CD14-positive monocyte (primary cell): ENCODE measurements around the gene SRSF4. TPM values are rescaled to one million over a fixed set of nuclear protein-coding genes. Genes with fewer than 3 reads are reported as not detected.
A peak's percentile ranks its signal among the peaks of the same experiment; 100 is the strongest.

Source experiments
- DNase-seq, 3 donors: peaks; one replicate each; pipeline ENCODE4 v3.0.0-alpha.2; 2011 to 2022
- H2AFZ ChIP-seq: 2 replicates; pipeline ENCODE4 v1.6.0; 2012; ENCODE audit warnings: mild to moderate bottlenecking, low read depth, low read length, inconsistent platforms; ENCODE audit not compliant: insufficient read depth, poor library complexity, severe bottlenecking
- H3K27ac ChIP-seq, 2 donors: 1 replicate in 1 of 2; 2 replicates in 1 of 2; pipeline ENCODE4 v1.5.1; 2012 to 2013; ENCODE audit warnings: low read length in 2 of 2, control low read depth in 1 of 2, inconsistent platforms in 1 of 2, low read depth in 1 of 2, mild to moderate bottlenecking in 1 of 2
- H3K27me3 ChIP-seq, 2 donors: one replicate each; pipeline versions ENCODE4 v1.6.0 to v1.6.1; 2011 to 2013; ENCODE audit warnings: low read length in 2 of 2; ENCODE audit not compliant: control insufficient read depth in 2 of 2, insufficient read depth in 2 of 2
- H3K36me3 ChIP-seq, 2 donors: replicated peaks in 1 of 2; 1 replicate in 1 of 2; 2 replicates in 1 of 2; pipeline versions ENCODE4 v1.5.1 to v1.6.1; 2012 to 2013; ENCODE audit warnings: low read length in 2 of 2, control low read depth in 1 of 2, inconsistent platforms in 1 of 2, mild to moderate bottlenecking in 1 of 2; ENCODE audit not compliant: insufficient read depth in 2 of 2, control insufficient read depth in 1 of 2
- H3K4me1 ChIP-seq, 2 donors: 1 replicate in 1 of 2; 2 replicates in 1 of 2; pipeline versions ENCODE4 v1.5.1 to v1.6.1; 2012 to 2013; ENCODE audit warnings: low read length in 2 of 2, control low read depth in 1 of 2, inconsistent platforms in 1 of 2, mild to moderate bottlenecking in 1 of 2, moderate library complexity in 1 of 2; ENCODE audit not compliant: insufficient read depth in 2 of 2, control insufficient read depth in 1 of 2
- H3K4me2 ChIP-seq: replicated peaks from 2 replicates; pipeline ENCODE3; 2012; ENCODE audit warnings: low read length, moderate library complexity, mild to moderate bottlenecking; ENCODE audit not compliant: poor library complexity, severe bottlenecking; ENCODE audit errors: extremely low read depth
- H3K4me3 ChIP-seq, 3 experiments: fragments of 200-600 bp in 1 of 3; sonication (generic) in 1 of 3; replicated peaks in 1 of 3; 1 replicate in 2 of 3; 2 replicates in 1 of 3; pipeline ENCODE4 v1.5.1; 2011 to 2013; ENCODE audit warnings: low read length in 3 of 3, mild to moderate bottlenecking in 3 of 3, control low read depth in 2 of 3, low read depth in 2 of 3, inconsistent platforms in 1 of 3, moderate library complexity in 1 of 3
- H3K79me2 ChIP-seq: 2 replicates; pipeline ENCODE4 v1.6.0; 2012; ENCODE audit warnings: mild to moderate bottlenecking, control low read depth, inconsistent platforms, low read length, moderate library complexity; ENCODE audit not compliant: insufficient read depth
- H3K9ac ChIP-seq: 2 replicates; pipeline ENCODE4 v1.6.0; 2017; ENCODE audit warnings: low read length, mild to moderate bottlenecking; ENCODE audit not compliant: insufficient read depth, poor library complexity, severe bottlenecking
- H3K9me3 ChIP-seq, 2 donors: replicated peaks in 1 of 2; 1 replicate in 1 of 2; 2 replicates in 1 of 2; pipeline versions ENCODE4 v1.5.1 to v1.6.1; 2012 to 2013; ENCODE audit warnings: low read length in 2 of 2, control low read depth in 1 of 2; ENCODE audit not compliant: control insufficient read depth in 1 of 2, insufficient read depth in 1 of 2
- H4K20me1 ChIP-seq: 2 replicates; pipeline ENCODE4 v1.6.0; 2012; ENCODE audit warnings: mild to moderate bottlenecking, low read length, control low read depth, moderate library complexity; ENCODE audit not compliant: insufficient read depth
- H3K27ac Mint-ChIP-seq, 7 donors: one replicate each; pipeline ENCODE4 v1.8.0; 2020; ENCODE audit warnings: mild to moderate bottlenecking in 7 of 7, mixed read lengths in 7 of 7, moderate library complexity in 6 of 7, inconsistent platforms in 2 of 7
- H3K27me3 Mint-ChIP-seq, 3 donors: one replicate each; pipeline ENCODE4 v1.8.0; 2021 to 2022; ENCODE audit warnings: low read depth in 3 of 3, mild to moderate bottlenecking in 3 of 3, mixed read lengths in 3 of 3, moderate library complexity in 3 of 3, inconsistent platforms in 1 of 3
- H3K36me3 Mint-ChIP-seq, 2 donors: one replicate each; pipeline ENCODE4 v1.8.0; 2020; ENCODE audit warnings: mixed read lengths in 2 of 2, inconsistent platforms in 1 of 2, mild to moderate bottlenecking in 1 of 2
- H3K4me1 Mint-ChIP-seq: one replicate; pipeline ENCODE4 v1.8.0; 2020; ENCODE audit warnings: mild to moderate bottlenecking, mixed read lengths
- H3K4me3 Mint-ChIP-seq, 2 donors: one replicate each; pipeline ENCODE4 v1.8.0; 2020; ENCODE audit warnings: mild to moderate bottlenecking in 2 of 2, mixed read lengths in 2 of 2, moderate library complexity in 1 of 2
- H3K9me3 Mint-ChIP-seq, 7 donors: one replicate each; pipeline ENCODE4 v1.8.0; 2020 to 2022; ENCODE audit warnings: mixed read lengths in 7 of 7, mild to moderate bottlenecking in 6 of 7, moderate library complexity in 6 of 7, inconsistent platforms in 2 of 7
- WGBS: methylation state at CpG from one replicate; pipeline ENCODE4 v1.1.5; 2013; ENCODE audit warnings: missing lambda C conversion rate; ENCODE audit not compliant: insufficient coverage; 5-methylcytosine and 5-hydroxymethylcytosine counted together
- intact Hi-C, 2 donors: fragments of 100-400 bp; cut with micrococcal nuclease; formaldehyde crosslinking; loops; one replicate each; pipeline versions ENCODE4 v1.15.0 to v1.15.1; 2023
- polyA plus RNA-seq, 3 donors: library from polyadenylated mRNA; depleted of rRNA in 1 of 3; unstranded in 2 of 3; stranded (reverse) in 1 of 3; fragments of 300-500 nt in 2 of 3; fragments of >200 nt in 1 of 3; fragmentation: Illumina TruSeq in 2 of 3; gene quantifications; 1 replicate in 2 of 3; 2 replicates in 1 of 3; pipeline ENCODE4 v1.2.3, GENCODE V29; 2012 to 2021
- TF ChIP-seq, protein P1 (sequence below): fragments of 200-600 bp; IDR thresholded peaks from one replicate; pipeline ENCODE4 v1.8.0; 2022; ENCODE audit warnings: antibody characterized with exemption, mild to moderate bottlenecking

The SRSF4 gene
- polyA plus RNA-seq, 3 donors, result 38.4 to 66.8 (median 55.5) TPM

DNA sequence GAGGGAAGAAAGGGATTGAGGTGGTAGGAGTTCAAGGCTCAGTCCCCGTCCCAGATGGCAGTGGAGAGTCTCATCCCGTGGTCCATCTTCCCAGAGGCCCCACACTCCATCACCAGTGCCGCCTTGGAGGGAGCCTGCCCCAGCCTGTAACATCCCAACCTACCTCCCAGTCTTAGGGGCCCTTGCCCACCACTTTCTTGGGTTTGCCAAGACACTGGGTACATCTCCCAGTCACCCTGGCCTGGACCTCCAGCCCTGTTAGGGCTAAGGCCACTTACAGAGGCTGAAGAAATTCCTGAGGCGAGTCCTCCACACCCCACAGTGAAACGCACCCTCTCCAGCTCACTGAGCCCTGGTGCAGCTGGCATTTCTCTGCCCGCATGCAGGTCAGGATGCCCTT, 61.3 kb downstream of the SRSF4 start:
- no peak for DNase-seq
- TF ChIP-seq, protein P1, sequence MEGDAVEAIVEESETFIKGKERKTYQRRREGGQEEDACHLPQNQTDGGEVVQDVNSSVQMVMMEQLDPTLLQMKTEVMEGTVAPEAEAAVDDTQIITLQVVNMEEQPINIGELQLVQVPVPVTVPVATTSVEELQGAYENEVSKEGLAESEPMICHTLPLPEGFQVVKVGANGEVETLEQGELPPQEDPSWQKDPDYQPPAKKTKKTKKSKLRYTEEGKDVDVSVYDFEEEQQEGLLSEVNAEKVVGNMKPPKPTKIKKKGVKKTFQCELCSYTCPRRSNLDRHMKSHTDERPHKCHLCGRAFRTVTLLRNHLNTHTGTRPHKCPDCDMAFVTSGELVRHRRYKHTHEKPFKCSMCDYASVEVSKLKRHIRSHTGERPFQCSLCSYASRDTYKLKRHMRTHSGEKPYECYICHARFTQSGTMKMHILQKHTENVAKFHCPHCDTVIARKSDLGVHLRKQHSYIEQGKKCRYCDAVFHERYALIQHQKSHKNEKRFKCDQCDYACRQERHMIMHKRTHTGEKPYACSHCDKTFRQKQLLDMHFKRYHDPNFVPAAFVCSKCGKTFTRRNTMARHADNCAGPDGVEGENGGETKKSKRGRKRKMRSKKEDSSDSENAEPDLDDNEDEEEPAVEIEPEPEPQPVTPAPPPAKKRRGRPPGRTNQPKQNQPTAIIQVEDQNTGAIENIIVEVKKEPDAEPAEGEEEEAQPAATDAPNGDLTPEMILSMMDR, result no peak
- intact Hi-C loops, result no loop called here
- H3K4me2 ChIP-seq, result no peak overlapping the region
- WGBS, result 91% methylated on average over 4 of the region's 6 CpGs
- no peak overlapping the region for H2AFZ ChIP-seq
- H3K27ac ChIP-seq, result no peak overlapping the region
- Mint-ChIP-seq H3K9me3 (peaks cover 0 to 13% (median 3%) of the 10 kb centered on the region in 7 donors), H3K36me3 (peaks cover 49 to 51% of the 10 kb centered on the region in 2 donors), H3K4me1 (peaks cover 10% of the 10 kb centered on the region), H3K27me3 (peaks cover 32 to 53% (median 41%) of the 10 kb centered on the region in 3 donors), H3K27ac (no peak overlapping the region), H3K4me3 (peak overlapping the region in 1 of 2 donors; percentile 78)
- peaks cover 20 to 35% of the 10 kb centered on the region in 2 donors for H3K4me1 ChIP-seq
- peaks cover 25 to 38% of the 10 kb centered on the region in 2 donors for H3K36me3 ChIP-seq
- no peak overlapping the region for H3K9ac ChIP-seq
- H3K4me3 ChIP-seq, result no peak overlapping the region
- H3K79me2 ChIP-seq, result no peaks in the 10 kb centered on the region
- H3K27me3 ChIP-seq, result peaks cover 24 to 42% of the 10 kb centered on the region in 2 donors
- peaks cover 6% of the 10 kb centered on the region for H4K20me1 ChIP-seq
- H3K9me3 ChIP-seq, result peaks cover 0 to 12% of the 10 kb centered on the region in 2 donors

DNA sequence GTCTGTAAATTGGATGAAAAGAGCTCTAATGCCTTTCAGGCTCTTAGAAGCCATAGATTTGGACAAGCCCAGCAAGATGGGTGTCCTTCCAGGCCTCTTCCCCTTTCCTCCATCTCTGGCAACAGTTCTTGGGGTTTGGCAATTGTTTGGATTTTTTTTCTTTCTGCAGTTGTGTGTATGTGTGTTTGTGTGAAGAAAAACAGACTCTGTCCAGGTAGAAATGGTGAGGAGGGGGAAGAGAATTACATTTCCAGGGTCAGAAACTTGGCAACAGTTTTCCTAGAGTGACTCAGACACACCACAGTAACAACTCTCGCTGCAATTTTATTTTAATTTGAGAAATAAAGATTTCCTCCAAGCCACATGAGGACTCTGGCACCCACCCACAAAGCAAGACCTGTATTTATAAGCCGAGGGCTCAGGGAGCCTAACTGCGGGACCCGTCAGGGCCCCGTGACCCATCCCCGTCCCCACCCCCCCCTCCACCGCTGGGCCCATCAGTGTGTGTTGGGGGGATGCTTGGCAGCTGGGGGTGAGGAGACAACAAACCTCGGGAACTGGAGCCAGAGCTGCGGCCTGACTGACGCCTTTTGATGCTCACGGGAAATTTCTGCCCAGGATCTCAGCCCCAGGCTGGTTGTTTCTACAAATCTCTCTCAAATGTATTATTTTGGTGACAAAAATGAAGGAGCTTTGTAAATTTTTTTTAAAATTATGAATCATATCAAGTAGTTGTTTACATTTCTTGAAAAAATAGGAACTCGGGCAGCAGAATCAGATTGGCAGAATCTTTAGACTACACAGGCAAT, 62.4 kb downstream of the SRSF4 start:
- H3K4me3 ChIP-seq, result no peak overlapping the region
- TF ChIP-seq, protein P1, result no peak
- 94% methylated on average over 3 of the region's 12 CpGs for WGBS
- H2AFZ ChIP-seq, result no peak overlapping the region
- H3K36me3 ChIP-seq, result peaks cover 31 to 46% of the 10 kb centered on the region in 2 donors
- H3K9me3 Mint-ChIP-seq, result peaks cover 0 to 9% (median 2%) of the 10 kb centered on the region in 7 donors
- no peak for DNase-seq
- H3K27me3 ChIP-seq, result peaks cover 15 to 35% of the 10 kb centered on the region in 2 donors
- H3K4me1 Mint-ChIP-seq, result peaks cover 9% of the 10 kb centered on the region
- no peak overlapping the region for H3K27ac Mint-ChIP-seq
- intact Hi-C loops, result no loop called here
- no peak overlapping the region for H3K27ac ChIP-seq
- no peak overlapping the region for H3K9ac ChIP-seq
- peaks cover 19 to 28% of the 10 kb centered on the region in 2 donors for H3K4me1 ChIP-seq
- peaks cover 54 to 60% of the 10 kb centered on the region in 2 donors for H3K36me3 Mint-ChIP-seq
- H3K4me3 Mint-ChIP-seq, result no peak overlapping the region
- peaks cover 27 to 43% (median 33%) of the 10 kb centered on the region in 3 donors for H3K27me3 Mint-ChIP-seq
- H3K9me3 ChIP-seq, result peaks cover 0 to 12% of the 10 kb centered on the region in 2 donors
- H4K20me1 ChIP-seq, result peaks cover 6% of the 10 kb centered on the region
- no peaks in the 10 kb centered on the region for H3K79me2 ChIP-seq
- H3K4me2 ChIP-seq, result no peak overlapping the region
